Inflammatory macrophage treated with lipopolysaccharide for 4 hours (primary cell): Measurements from ENCODE around the gene RPS15.

Experiments
- DNase-seq: peaks from one replicate; pipeline ENCODE4 v3.0.0-alpha.2; 2020

RPS15 gene

DNA sequence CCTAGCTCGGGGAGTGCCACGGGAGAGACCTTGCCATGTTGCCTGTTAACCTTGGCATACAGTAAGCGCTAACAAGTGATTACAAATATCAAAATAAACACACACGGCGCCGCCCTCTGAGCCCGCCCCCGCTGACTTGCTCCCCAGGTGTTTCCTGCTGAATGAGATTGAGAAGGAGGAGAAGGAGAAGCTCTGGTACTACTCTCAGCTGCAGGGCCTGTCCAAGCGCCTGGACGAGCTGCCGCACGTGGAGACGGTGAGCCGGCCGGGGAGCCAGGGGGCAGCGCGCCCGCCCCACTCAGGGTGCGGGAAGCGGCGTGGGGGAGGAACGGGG, 16.8 kb downstream of the RPS15 start:
- no peak for DNase-seq

DNA sequence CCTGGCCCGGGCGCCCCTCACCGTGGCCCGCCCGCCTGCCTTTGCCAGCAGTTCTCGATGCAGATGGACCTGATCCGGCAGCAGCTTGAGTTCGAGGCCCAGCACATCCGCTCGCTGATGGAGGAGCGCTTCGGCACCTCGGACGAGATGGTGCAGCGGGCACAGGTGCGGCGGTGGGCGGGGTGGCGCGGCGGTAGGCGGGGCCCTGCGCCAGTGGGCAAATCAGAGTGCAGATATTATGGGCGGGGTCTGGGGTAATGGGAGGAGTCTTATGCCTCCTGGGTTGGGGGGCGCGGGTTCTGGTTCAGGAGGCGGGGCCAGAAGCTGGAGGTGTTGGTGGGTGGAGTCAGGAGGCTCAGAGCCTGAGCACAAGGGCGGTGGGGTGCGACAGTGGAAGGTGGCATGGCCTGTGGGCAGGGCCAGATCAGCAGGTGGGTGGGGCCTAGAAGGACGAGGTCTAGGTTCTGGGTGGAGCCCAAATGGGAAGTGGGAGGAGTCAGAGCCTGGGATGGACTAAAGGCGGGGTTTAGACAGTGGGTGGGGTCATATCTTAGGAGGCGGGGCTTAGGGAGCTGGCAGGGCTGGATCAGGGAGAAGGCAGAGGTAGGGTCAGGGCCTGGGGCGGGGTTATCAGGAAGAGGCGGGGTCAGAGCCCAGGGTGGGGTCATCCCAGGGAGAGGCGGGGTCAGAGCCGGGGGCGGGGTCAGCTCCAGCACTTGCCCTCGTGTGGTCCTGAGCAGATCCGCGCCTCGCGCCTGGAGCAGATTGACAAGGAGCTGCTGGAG, 17.3 kb downstream of the RPS15 start:
- peak; percentile 72 for DNase-seq

DNA sequence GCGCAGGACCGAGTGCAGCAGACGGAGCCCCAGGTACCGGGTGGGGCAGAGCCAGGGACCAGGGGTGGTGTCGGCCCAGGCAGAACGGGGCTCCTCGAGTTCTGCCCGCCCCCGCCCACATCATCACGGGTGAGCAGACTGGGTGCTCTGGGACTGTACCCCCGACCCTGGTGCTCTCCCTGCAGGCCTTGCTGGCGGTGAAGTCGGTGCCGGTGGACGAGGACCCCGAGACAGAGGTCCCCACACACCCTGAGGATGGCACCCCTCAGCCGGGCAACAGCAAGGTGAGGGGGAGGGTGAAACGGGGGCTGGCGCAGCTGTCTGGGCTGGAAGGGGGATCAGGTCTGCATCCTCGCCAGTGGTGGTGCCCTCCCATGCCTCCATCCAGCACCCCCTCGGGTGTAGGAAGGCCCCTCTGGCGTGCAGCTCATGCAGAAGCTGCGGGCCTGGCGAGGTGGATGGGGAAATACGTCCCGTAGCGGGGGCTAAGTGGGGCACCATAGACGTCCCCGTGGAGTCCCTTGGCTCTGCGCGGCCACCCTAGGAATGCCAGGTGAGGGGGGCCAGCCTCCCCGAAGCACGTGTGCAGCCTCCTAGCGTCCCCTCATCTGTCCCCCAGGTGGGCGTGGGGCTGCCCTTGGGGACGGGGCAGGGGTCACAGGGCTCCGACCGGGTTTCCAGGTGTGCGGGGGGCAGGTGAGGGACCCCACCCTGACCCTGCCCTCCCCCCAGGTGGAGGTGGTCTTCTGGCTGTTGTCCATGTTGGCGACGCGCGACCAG, 18.1 kb downstream of the RPS15 start:
- DNase-seq = no peak

DNA sequence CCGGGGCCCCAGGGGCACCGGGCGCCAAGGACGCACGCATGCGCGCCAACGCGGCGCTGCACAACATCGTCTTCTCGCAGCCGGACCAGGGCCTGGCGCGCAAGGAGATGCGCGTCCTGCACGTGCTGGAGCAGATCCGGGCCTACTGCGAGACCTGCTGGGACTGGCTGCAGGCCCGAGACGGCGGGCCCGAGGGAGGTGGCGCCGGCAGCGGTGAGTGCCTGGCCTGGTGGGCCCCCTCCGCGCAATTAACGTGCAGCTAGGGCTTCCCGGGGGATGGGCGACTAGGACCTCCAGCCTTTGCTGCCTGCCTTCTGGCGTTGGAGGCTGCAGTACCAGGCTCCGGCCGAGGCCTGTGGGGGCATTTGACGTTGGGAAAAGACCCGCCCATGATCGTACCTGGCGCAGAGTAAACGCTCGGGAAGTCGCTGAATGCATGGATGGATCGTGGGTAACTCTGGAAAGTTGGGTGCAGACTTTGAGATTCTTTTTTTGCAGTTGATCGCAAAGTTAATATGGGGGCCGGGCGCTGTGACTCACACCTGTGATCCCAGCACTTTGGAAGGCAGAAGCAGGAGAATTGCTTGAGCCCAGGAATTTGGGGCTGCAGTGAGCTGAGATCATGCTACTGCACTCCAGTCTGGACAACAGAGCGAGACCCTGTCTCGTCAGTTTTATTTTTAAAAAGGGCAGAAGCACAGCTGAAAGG, 19.0 kb downstream of the RPS15 start:
- no peak for DNase-seq

DNA sequence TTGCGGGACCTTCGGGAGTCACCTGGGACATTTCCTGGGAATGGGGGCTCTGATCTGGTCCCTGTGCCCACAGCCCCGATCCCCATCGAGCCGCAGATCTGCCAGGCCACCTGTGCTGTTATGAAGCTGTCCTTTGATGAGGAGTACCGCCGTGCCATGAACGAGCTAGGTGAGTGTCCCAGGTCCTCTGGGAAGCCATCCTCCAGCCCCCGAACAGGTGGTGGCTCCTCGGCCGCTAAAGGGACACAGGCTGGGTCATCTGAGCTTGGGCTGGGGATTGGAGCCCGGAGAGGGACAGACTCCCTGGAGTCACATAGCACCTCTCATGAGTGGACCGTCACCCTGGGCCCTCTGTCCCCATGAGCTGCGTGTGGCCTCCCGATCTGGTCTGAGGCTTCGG, 19.7 kb downstream of the RPS15 start:
- DNase-seq = no peak

DNA sequence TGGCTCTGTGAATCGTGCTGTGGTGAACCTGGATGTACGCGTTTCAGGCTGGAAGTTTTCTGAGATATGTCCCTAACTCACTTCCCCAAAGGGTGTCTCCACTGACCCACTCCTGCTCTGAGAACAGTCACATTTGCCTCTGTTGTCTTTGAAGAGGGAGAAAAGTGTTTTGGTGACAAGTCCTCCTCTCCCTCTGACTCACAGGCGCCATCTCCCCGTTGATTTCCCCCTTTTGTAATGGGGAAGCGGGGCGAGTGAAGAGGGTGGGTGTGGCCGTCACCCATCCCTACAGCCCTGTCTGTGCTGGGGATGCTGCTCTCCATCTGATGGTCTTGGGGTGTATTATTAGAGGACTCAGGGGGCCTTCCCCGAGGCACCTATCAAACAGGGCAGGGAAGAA, 21.3 kb downstream of the RPS15 start:
- DNase-seq = peak; percentile 76

DNA sequence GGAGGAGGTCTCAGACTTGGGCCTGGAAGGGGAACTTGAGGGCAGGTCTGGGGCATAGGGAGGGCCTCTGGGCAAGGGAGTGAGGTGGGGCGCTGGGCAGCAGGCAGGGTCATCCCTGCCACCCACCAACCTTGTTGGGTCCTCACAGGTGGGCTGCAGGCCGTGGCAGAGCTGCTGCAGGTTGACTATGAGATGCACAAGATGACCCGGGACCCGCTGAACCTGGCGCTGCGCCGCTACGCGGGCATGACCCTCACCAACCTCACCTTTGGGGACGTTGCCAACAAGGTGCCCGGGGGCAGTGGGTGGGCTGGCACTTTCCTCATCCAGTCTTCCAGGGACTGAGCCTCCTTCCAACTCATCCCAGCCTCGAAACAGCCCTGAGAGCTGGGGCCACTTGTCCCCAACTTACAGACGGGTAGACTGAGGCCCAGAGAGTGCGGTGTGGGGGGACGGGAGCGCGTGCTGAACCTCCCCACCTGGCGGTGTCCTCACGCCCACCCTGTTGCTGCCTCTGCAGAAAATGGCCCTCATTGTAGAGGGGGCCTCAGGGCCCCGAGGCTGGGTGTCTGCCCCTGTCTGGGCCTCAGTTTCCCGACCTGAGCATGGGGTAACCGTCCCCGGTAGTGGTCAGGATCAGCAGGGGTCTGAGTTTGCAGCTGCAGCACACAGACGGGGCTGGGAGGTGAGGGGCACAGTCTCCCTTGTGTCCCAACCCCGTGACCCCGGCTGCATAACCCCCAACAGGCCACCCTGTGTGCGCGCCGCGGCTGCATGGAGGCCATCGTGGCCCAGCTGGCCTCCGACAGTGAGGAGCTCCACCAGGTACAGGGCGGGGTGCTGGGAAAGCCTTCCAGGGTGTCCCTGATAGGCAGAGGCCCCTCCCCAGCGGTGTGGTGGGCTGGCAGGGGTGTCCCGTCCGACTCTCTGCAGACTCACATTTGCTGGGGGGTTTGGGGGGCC, 22.1 kb downstream of the RPS15 start:
- no peak for DNase-seq

DNA sequence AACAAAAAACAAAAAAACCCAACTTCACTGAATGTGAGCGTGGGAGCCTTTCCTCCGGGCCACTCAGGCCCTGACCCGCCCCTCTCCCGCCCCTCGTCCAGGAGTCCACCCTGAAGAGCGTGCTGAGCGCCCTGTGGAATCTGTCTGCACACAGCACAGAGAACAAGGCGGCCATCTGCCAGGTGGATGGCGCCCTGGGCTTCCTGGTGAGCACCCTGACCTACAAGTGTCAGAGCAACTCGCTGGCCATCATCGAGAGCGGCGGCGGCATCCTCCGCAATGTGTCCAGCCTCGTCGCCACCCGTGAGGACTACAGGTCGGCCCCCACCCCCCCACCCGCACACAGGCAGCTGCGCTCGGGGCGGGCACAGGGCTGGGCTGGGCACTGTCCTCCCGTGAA, 23.7 kb downstream of the RPS15 start:
- DNase-seq = no peak

DNA sequence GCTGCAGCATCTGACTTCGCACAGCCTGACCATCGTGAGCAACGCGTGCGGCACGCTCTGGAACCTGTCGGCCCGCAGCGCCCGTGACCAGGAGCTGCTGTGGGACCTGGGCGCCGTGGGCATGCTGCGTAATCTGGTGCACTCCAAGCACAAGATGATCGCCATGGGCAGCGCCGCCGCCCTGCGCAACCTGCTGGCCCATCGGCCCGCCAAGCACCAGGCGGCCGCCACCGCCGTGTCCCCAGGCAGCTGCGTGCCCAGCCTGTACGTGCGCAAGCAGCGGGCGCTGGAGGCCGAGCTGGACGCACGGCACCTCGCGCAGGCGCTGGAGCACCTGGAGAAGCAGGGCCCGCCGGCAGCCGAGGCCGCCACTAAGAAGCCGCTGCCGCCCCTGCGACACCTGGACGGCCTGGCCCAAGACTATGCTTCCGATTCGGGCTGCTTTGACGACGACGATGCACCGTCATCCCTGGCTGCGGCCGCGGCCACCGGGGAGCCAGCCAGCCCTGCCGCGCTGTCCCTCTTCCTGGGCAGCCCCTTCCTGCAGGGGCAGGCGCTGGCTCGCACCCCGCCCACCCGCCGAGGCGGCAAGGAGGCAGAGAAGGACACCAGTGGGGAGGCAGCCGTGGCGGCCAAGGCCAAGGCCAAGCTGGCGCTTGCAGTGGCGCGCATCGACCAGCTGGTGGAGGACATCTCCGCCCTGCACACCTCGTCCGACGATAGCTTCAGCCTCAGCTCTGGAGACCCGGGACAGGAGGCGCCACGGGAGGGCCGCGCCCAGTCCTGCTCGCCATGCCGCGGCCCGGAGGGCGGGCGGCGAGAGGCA, 27.2 kb downstream of the RPS15 start:
- DNase-seq = peak; percentile 57

DNA sequence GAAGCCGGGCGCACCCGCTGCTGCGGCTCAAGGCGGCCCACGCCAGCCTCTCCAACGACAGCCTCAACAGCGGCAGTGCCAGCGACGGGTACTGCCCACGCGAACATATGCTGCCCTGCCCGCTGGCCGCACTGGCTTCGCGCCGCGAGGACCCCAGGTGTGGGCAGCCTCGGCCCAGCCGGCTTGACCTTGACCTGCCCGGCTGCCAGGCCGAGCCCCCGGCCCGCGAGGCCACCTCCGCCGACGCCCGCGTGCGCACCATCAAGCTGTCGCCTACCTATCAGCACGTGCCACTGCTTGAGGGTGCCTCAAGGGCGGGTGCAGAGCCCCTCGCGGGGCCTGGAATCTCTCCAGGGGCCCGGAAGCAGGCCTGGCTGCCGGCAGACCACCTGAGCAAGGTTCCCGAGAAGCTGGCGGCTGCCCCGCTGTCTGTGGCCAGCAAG, 27.8 kb downstream of the RPS15 start:
- no peak for DNase-seq

DNA sequence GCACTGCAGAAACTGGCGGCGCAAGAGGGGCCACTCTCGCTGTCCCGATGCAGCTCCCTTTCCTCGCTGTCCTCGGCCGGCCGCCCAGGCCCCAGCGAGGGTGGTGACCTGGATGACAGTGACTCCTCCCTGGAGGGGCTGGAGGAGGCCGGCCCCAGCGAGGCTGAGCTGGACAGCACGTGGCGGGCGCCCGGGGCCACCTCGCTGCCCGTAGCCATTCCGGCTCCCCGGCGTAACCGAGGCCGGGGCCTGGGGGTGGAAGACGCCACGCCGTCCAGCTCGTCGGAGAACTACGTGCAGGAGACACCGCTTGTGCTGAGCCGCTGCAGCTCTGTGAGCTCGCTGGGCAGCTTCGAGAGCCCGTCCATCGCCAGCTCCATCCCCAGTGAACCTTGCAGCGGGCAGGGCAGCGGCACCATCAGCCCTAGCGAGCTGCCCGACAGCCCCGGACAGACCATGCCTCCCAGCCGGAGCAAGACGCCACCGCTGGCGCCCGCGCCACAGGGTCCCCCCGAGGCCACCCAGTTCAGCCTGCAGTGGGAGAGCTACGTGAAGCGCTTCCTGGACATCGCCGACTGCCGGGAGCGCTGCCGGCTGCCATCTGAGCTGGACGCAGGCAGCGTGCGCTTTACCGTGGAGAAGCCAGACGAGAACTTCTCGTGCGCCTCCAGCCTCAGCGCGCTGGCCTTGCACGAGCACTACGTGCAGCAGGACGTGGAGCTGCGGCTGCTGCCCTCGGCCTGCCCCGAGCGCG, 28.4 kb downstream of the RPS15 start:
- no peak for DNase-seq

DNA sequence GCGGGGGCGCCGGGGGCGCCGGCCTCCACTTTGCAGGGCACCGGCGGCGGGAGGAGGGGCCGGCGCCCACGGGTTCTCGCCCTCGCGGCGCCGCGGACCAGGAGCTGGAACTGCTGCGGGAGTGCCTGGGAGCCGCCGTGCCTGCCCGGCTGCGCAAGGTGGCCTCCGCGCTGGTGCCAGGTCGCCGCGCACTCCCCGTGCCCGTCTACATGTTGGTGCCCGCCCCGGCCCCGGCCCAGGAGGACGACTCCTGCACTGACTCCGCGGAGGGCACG, 29.0 kb downstream of the RPS15 start:
- DNase-seq = no peak

DNA sequence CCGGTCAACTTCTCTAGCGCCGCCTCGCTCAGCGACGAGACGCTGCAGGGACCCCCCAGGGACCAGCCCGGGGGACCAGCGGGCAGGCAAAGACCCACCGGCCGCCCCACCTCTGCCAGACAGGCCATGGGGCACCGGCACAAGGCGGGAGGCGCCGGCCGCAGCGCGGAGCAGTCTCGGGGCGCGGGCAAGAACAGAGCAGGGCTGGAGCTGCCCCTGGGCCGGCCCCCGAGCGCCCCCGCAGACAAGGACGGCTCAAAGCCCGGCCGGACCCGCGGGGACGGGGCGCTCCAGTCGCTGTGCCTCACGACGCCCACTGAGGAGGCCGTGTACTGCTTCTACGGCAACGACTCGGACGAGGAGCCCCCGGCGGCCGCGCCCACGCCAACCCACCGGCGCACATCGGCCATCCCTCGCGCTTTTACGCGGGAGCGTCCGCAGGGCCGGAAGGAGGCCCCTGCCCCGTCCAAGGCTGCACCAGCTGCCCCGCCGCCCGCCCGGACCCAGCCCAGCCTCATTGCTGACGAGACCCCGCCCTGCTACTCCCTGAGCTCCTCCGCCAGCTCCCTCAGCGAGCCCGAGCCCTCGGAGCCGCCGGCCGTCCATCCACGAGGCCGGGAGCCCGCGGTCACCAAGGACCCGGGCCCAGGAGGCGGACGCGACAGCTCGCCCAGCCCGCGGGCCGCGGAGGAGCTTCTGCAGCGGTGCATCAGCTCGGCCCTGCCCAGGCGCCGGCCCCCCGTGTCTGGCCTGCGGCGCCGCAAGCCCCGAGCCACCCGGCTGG, 29.5 kb downstream of the RPS15 start:
- DNase-seq = no peak

DNA sequence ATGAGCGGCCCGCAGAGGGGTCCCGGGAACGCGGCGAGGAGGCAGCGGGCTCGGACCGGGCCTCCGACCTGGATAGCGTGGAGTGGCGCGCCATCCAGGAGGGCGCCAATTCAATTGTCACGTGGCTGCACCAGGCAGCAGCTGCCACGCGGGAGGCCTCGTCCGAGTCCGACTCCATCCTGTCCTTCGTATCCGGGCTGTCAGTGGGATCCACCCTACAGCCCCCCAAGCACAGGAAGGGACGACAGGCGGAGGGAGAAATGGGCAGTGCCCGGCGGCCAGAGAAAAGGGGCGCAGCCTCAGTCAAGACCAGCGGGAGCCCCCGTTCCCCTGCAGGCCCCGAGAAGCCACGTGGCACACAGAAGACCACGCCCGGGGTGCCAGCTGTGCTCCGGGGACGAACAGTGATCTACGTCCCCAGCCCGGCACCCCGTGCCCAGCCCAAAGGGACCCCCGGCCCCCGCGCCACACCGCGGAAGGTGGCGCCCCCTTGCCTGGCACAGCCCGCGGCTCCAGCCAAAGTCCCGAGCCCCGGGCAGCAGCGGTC, 30.2 kb downstream of the RPS15 start:
- no peak for DNase-seq

DNA sequence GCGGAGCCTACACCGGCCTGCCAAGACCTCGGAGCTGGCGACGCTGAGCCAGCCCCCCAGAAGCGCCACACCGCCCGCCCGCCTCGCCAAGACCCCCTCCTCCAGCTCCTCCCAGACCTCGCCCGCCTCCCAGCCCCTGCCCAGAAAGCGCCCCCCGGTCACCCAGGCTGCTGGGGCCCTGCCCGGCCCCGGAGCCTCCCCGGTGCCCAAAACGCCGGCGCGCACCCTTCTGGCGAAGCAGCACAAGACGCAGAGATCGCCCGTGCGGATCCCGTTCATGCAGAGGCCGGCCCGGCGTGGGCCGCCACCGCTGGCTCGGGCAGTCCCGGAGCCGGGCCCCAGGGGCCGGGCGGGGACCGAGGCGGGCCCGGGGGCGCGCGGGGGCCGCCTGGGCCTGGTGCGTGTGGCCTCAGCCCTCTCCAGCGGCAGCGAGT, 30.6 kb downstream of the RPS15 start:
- DNase-seq = peak; percentile 35

DNA sequence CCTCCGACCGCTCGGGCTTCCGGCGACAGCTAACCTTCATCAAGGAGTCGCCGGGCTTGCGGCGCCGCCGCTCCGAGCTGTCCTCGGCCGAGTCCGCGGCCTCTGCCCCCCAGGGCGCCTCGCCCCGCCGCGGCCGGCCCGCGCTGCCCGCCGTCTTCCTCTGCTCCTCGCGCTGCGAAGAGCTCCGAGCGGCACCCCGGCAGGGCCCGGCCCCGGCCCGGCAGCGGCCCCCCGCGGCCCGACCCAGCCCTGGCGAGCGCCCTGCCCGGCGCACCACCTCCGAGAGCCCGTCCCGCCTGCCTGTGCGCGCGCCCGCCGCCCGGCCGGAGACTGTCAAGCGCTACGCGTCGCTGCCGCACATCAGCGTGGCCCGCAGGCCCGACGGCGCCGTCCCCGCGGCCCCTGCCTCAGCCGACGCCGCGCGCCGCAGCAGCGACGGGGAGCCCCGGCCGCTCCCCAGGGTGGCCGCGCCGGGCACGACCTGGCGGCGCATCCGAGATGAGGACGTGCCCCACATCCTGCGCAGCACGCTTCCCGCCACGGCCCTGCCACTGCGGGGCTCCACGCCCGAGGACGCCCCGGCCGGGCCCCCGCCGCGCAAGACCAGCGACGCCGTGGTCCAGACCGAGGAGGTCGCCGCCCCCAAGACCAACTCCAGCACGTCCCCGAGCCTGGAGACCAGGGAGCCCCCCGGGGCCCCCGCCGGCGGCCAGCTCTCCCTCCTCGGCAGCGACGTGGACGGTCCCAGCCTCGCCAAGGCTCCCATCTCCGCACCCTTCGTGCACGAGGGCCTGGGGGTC, 31.3 kb downstream of the RPS15 start:
- no peak for DNase-seq

DNA sequence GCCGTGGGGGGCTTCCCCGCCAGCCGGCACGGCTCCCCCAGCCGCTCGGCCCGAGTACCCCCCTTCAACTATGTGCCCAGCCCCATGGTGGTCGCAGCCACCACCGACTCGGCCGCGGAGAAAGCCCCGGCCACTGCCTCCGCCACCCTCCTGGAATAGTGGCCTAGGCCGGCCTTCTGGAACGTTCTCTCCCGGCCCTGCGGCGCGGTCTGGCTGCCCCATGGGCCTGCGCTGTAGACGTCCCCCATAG, 31.8 kb downstream of the RPS15 start:
- no peak for DNase-seq

DNA sequence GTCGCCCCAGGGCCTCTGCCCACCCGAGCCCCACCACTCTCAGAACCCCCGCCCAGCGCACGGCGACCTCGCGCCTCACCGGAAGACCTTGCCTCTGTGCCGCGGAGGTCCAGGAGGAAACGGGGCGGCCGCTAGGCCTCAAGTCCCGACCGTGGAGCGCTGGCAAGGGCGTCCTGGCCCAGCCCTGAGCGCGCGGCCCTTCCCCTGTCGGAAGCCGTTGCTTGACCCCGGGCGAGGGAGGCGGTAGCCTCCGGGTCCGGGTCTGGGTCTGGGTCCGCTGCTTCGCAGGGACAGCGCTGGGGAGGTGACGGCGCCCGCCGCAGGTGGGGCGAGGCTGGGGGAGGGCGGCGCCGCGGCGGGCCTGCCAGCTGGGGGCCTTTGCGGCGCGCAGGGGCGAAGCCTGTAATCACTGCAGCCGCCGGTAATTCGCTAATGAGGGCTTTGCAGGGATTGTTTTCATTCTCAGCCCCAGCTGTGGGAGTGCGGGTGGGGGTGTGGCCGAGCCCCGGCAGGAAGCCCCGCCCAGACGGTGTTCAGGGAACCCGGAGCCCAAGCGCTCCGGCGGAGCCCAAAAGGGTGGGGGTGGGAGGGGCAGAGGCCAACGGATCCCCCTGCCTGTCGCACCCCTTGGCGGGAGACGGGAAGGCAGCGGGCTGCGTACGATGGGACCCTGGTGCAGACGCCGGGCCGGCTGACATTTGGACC, 32.3 kb downstream of the RPS15 start:
- peak; percentile 17 for DNase-seq

DNA sequence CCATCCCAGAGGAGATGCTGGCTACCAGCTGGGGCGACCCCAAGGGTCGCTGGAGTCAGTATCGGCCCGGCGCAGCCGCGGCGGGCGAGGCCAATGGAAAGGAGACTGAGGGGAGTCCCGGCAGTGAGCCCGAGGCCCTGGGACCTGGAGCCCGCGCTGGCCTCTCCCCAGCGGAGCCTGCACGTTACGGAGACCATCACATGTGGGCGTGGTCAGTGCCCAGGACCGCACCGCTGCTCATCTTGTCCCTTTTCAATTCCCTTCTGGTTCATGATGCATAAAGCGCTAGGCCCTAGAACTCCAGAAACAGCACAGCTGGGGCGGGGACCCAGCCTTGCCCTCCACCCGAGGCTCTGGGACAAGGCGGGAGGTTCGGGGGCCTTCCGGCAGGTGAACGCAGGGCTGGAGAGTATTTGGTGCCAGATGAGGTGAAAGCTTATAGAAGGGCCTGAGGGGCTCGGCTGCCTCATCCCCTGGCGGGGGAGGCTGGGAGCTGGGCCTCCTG, 32.9 kb downstream of the RPS15 start:
- no peak for DNase-seq
